Hepatocyte (in vitro differentiated cells): Measurements from ENCODE around the gene DDX6.
"Not testable (repeated sequence)": the region's sequence is repeated elsewhere in the genome, so short reads cannot be mapped to it uniquely, and the experiment has no call there.

Experiments
- EZH2 ChIP-seq: fragments of 200-600 bp; sonication (generic); IDR thresholded peaks from 2 replicates; pipeline ENCODE4 v1.6.1; 2016; ENCODE audit warnings: antibody characterized with exemption, mild to moderate bottlenecking, borderline replicate concordance
- TF ChIP-seq, protein P1 (sequence below): fragments of 200-600 bp; sonication (generic); IDR thresholded peaks from 2 replicates; pipeline ENCODE4 v1.5.1; 2016; ENCODE audit warnings: antibody characterized with exemption, mild to moderate bottlenecking; ENCODE audit not compliant: poor library complexity

DNA sequence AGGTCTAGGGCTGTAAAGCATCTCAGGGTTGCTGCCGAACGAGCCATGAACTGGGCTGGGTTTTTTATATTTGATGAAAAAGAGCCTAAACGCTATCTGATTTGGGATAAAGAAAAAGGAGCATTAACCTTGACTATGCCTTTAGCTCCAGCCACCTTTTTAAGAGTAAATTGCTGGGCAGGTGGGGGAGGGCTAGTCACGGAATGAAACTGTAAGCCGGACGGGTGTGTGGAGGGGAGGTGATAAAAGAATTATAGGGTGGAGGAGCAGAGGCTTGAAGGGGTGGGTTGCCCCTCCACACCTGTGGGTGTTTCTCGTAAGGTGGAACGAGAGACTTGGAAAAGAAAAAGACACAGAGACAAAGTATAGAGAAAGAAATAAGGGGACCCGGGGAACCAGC is 70.2 kb downstream of the DDX6 start:
- TF ChIP-seq, protein P1, sequence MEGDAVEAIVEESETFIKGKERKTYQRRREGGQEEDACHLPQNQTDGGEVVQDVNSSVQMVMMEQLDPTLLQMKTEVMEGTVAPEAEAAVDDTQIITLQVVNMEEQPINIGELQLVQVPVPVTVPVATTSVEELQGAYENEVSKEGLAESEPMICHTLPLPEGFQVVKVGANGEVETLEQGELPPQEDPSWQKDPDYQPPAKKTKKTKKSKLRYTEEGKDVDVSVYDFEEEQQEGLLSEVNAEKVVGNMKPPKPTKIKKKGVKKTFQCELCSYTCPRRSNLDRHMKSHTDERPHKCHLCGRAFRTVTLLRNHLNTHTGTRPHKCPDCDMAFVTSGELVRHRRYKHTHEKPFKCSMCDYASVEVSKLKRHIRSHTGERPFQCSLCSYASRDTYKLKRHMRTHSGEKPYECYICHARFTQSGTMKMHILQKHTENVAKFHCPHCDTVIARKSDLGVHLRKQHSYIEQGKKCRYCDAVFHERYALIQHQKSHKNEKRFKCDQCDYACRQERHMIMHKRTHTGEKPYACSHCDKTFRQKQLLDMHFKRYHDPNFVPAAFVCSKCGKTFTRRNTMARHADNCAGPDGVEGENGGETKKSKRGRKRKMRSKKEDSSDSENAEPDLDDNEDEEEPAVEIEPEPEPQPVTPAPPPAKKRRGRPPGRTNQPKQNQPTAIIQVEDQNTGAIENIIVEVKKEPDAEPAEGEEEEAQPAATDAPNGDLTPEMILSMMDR = not testable (repeated sequence)
- not testable (repeated sequence) for TF ChIP-seq EZH2
